ENCODE results near the gene NUP58.
A peak's percentile ranks its signal among the peaks of the same experiment; 100 is the strongest.

NUP58 gene

GRCh38 chr13:25295228-25295627 is 6.2 kb upstream of the NUP58 start:
- no peak for TF ChIP-seq CTCF (IDR thresholded peaks at IDR 0.05; ENCODE audit: low read depth, low read length)
- no peak for DNase-seq
- H3K27ac ChIP-seq: peak overlapping the region; percentile 31
- no peak overlapping the region for H3K4me3 ChIP-seq (ENCODE audit: low read depth, low read length)
- peaks cover 4% of the 10 kb centered on the region for H3K9me3 ChIP-seq (ENCODE audit: severe bottlenecking)
- H3K27me3 ChIP-seq (ENCODE audit: insufficient read depth, low read depth, severe bottlenecking): no peaks in the 10 kb centered on the region
- H3K36me3 ChIP-seq: no peaks in the 10 kb centered on the region

- Histone ChIP-seq H3K27me3 (ENCODE audit: insufficient read depth, low read depth, severe bottlenecking) (no peaks in the 10 kb centered on the region), H3K4me3 (ENCODE audit: low read depth, low read length) (no peak overlapping the region), H3K9me3 (ENCODE audit: severe bottlenecking) (peaks cover 7% of the 10 kb centered on the region), H3K36me3 (no peaks in the 10 kb centered on the region), H3K27ac (peak overlapping the region; percentile 31)
- DNase-seq: peak; percentile 46
- TF ChIP-seq CTCF (IDR thresholded peaks at IDR 0.05; ENCODE audit: low read depth, low read length): no peak
Observed at GRCh38 chr13:25295701-25296100, 5.7 kb upstream of the NUP58 start.

- Histone ChIP-seq H3K27me3 (ENCODE audit: insufficient read depth, low read depth, severe bottlenecking) (no peaks in the 10 kb centered on the region), H3K4me3 (ENCODE audit: low read depth, low read length) (peak overlapping the region; percentile 97), H3K9me3 (ENCODE audit: severe bottlenecking) (peaks cover 7% of the 10 kb centered on the region), H3K27ac (peak overlapping the region; percentile 95), H3K36me3 (peaks cover 35% of the 10 kb centered on the region)
- TF ChIP-seq CTCF (IDR thresholded peaks at IDR 0.05; ENCODE audit: low read depth, low read length): no peak
- peak; percentile 61 for DNase-seq
Observed at GRCh38 chr13:25300861-25301346, 521 bp upstream of the NUP58 start.

GRCh38 chr13:25302121-25302520 is 696 bp downstream of the NUP58 start:
- TF ChIP-seq CTCF (IDR thresholded peaks at IDR 0.05; ENCODE audit: low read depth, low read length): no peak
- Histone ChIP-seq H3K27me3 (ENCODE audit: insufficient read depth, low read depth, severe bottlenecking) (no peaks in the 10 kb centered on the region), H3K4me3 (ENCODE audit: low read depth, low read length) (peak overlapping the region; percentile 97), H3K27ac (peak overlapping the region; percentile 95), H3K9me3 (ENCODE audit: severe bottlenecking) (peaks cover 7% of the 10 kb centered on the region), H3K36me3 (peaks cover 47% of the 10 kb centered on the region)
- no peak for DNase-seq

- peaks cover 91% of the 10 kb centered on the region for H3K36me3 ChIP-seq
- no peak for TF ChIP-seq CTCF (IDR thresholded peaks at IDR 0.05; ENCODE audit: low read depth, low read length)
- H3K27me3 ChIP-seq (ENCODE audit: insufficient read depth, low read depth, severe bottlenecking): no peaks in the 10 kb centered on the region
- H3K27ac ChIP-seq: no peak overlapping the region
- no peaks in the 10 kb centered on the region for H3K9me3 ChIP-seq (ENCODE audit: severe bottlenecking)
- no peak overlapping the region for H3K4me3 ChIP-seq (ENCODE audit: low read depth, low read length)
- DNase-seq: no peak
Observed at GRCh38 chr13:25306671-25307464, 5.4 kb downstream of the NUP58 start.
